SU-DHL-6 (cell line): ENCODE results near the gene PPP1CC.

Experiments
- H2AFZ ChIP-seq: fragments of 200-600 bp; sonication (generic); 2 replicates; pipeline ENCODE4 v1.6.1; 2014; ENCODE audit warnings: low read depth, mild to moderate bottlenecking, moderate library complexity, mixed read lengths, antibody characterized with exemption, low read length; ENCODE audit not compliant: severe bottlenecking
- H3F3A ChIP-seq: fragments of 200-600 bp; shearing (Covaris generic); 2 replicates; pipeline ENCODE4 v1.6.0; 2016; ENCODE audit warnings: antibody characterized with exemption, mild to moderate bottlenecking; ENCODE audit not compliant: insufficient read depth
- H3K27ac ChIP-seq: fragments of 200-600 bp; sonication (generic); 2 replicates; pipeline ENCODE4 v1.5.1; 2016; ENCODE audit warnings: low read depth, mild to moderate bottlenecking, low read length, moderate library complexity, mixed read lengths
- H3K27me3 ChIP-seq: fragments of 200-600 bp; sonication (generic), shearing (Covaris generic); 2 replicates; pipeline ENCODE4 v1.6.0; 2014; ENCODE audit warnings: mild to moderate bottlenecking, low read length
- H3K36me3 ChIP-seq: fragments of 200-600 bp; sonication (generic); 2 replicates; pipeline ENCODE4 v1.6.1; 2014; ENCODE audit warnings: mild to moderate bottlenecking, low read length, mixed read lengths
- H3K4me2 ChIP-seq: fragments of 300-600, 200-600 bp; shearing (Covaris generic), sonication (generic); 2 replicates; pipeline ENCODE4 v1.6.0; 2014; ENCODE audit warnings: low read length, low read depth, mild to moderate bottlenecking; ENCODE audit not compliant: poor library complexity, severe bottlenecking
- H3K4me3 ChIP-seq: fragments of 200-600 bp; sonication (generic); 2 replicates; pipeline ENCODE4 v1.5.1; 2014; ENCODE audit warnings: antibody characterized with exemption, low read length, mild to moderate bottlenecking, mixed read lengths; ENCODE audit not compliant: insufficient read depth, poor library complexity, severe bottlenecking
- H3K79me2 ChIP-seq: fragments of 200-600 bp; sonication (generic); 2 replicates; pipeline ENCODE4 v1.6.1; 2014; ENCODE audit warnings: mild to moderate bottlenecking, low read length, moderate library complexity; ENCODE audit not compliant: insufficient read depth
- H3K9ac ChIP-seq: fragments of 200-600 bp; sonication (generic); 2 replicates; pipeline ENCODE4 v1.7.0; 2014; ENCODE audit warnings: mild to moderate bottlenecking, low read length
- H3K9me2 ChIP-seq: fragments of 200-600 bp; sonication (generic); replicated peaks from 2 replicates; pipeline ENCODE4 v1.6.1; 2014; ENCODE audit warnings: low read length; ENCODE audit not compliant: insufficient read depth
- H3K9me3 ChIP-seq: fragments of 200-600 bp; sonication (generic); 2 replicates; pipeline ENCODE4 v1.6.1; 2014; ENCODE audit warnings: low read length, mixed read lengths; ENCODE audit not compliant: insufficient read depth
- H4K20me1 ChIP-seq: fragments of 200-600 bp; sonication (generic); 2 replicates; pipeline ENCODE4 v1.6.1; 2014; ENCODE audit warnings: low read depth, mild to moderate bottlenecking, antibody characterized with exemption, low read length, moderate library complexity, mixed read lengths
- CTCF ChIP-seq: fragments of 200-600 bp; sonication (generic); IDR thresholded peaks from one replicate; pipeline ENCODE4 v1.5.1; 2017; ENCODE audit warnings: antibody characterized with exemption, mild to moderate bottlenecking, low read length, moderate library complexity; ENCODE audit not compliant: insufficient read depth, poor library complexity, severe bottlenecking
- EZH2phosphoT487 ChIP-seq: fragments of 200-600 bp; sonication (generic), shearing (Covaris generic); conservative IDR thresholded peaks from 2 replicates; pipeline ENCODE4 v1.6.1; 2018; ENCODE audit warnings: mild to moderate bottlenecking, antibody characterized with exemption, low read length, moderate library complexity, mixed read lengths

PPP1CC gene

GRCh38 chr12:110721570-110721969, 21.1 kb downstream of the PPP1CC start:
- TF ChIP-seq EZH2phosphoT487, result no peak
- TF ChIP-seq CTCF, result no peak
- Histone ChIP-seq H3K9me2 (no peaks in the 10 kb centered on the region), H4K20me1 (peaks cover 20% of the 10 kb centered on the region; the same call in 1 of the 2 replicates), H3K27me3 (no peaks in the 10 kb centered on the region), H3K4me2 (no peak overlapping the region), H3F3A (peaks cover 22% of the 10 kb centered on the region), H2AFZ (no peak overlapping the region), H3K9me3 (no peaks in the 10 kb centered on the region), H3K36me3 (peaks cover 50% of the 10 kb centered on the region), H3K4me3 (no peak overlapping the region), H3K9ac (no peak overlapping the region), H3K79me2 (peaks cover 26% of the 10 kb centered on the region), H3K27ac (no peak overlapping the region)

GRCh38 chr12:110720516-110720915, 22.2 kb downstream of the PPP1CC start:
- H3K79me2 ChIP-seq, result peaks cover 16% of the 10 kb centered on the region
- H3K27ac ChIP-seq, result no peak overlapping the region
- H4K20me1 ChIP-seq, result peaks cover 18% of the 10 kb centered on the region; the same call in 1 of the 2 replicates
- H3K36me3 ChIP-seq, result peaks cover 50% of the 10 kb centered on the region
- H3K4me2 ChIP-seq, result no peak overlapping the region
- no peak overlapping the region for H2AFZ ChIP-seq
- H3K4me3 ChIP-seq, result no peak overlapping the region
- no peaks in the 10 kb centered on the region for H3K27me3 ChIP-seq
- H3K9me3 ChIP-seq, result no peaks in the 10 kb centered on the region
- H3K9me2 ChIP-seq, result no peaks in the 10 kb centered on the region
- TF ChIP-seq CTCF (no peak), EZH2phosphoT487 (no peak)
- H3F3A ChIP-seq, result peaks cover 22% of the 10 kb centered on the region
- H3K9ac ChIP-seq, result no peak overlapping the region

GRCh38 chr12:110718222-110718908, 24.3 kb downstream of the PPP1CC start:
- H3F3A ChIP-seq, result peaks cover 22% of the 10 kb centered on the region
- H4K20me1 ChIP-seq, result 0 out of 2 replicates have a peak, but pooled peaks cover 7% of the 10 kb centered on the region
- no peak overlapping the region for H2AFZ ChIP-seq
- H3K4me2 ChIP-seq, result no peak overlapping the region
- H3K9me3 ChIP-seq, result no peaks in the 10 kb centered on the region
- no peaks in the 10 kb centered on the region for H3K27me3 ChIP-seq
- H3K9ac ChIP-seq, result no peak overlapping the region
- no peak for TF ChIP-seq CTCF
- TF ChIP-seq EZH2phosphoT487, result no peak
- H3K79me2 ChIP-seq, result 0 out of 2 replicates have a peak, but pooled peaks cover 5% of the 10 kb centered on the region
- H3K9me2 ChIP-seq, result no peaks in the 10 kb centered on the region
- peaks cover 46% of the 10 kb centered on the region for H3K36me3 ChIP-seq
- no peak overlapping the region for H3K4me3 ChIP-seq
- H3K27ac ChIP-seq, result peak overlapping the region; percentile 2; the same call in 1 of the 2 replicates
